T-helper 1 cell treated with Interleukin-12 subunit alpha and Interleukin-12 subunit beta and Interleukin-4 antibody, amounts not matched to agents 30 μg/mL and 1 μg/mL, for 36 hours (primary cell): ENCODE data around the gene PLIN4.
"Not testable (repeated sequence)": the region's sequence is repeated elsewhere in the genome, so short reads cannot be mapped to it uniquely, and the experiment has no call there.

Experiments
- H3K27ac Mint-ChIP-seq: one replicate; pipeline ENCODE4 v1.8.0; 2021; ENCODE audit warnings: mild to moderate bottlenecking, mixed read lengths
- H3K27me3 Mint-ChIP-seq: one replicate; pipeline ENCODE4 v1.8.0; 2021; ENCODE audit warnings: low read depth, mixed read lengths
- H3K36me3 Mint-ChIP-seq: one replicate; pipeline ENCODE4 v1.8.0; 2021; ENCODE audit warnings: low read depth, mixed read lengths
- H3K4me1 Mint-ChIP-seq: one replicate; pipeline ENCODE4 v1.8.0; 2021; ENCODE audit warnings: low read depth, mixed read lengths
- H3K4me3 Mint-ChIP-seq: one replicate; pipeline ENCODE4 v1.8.0; 2021; ENCODE audit warnings: mild to moderate bottlenecking, moderate library complexity, mixed read lengths
- H3K9me3 Mint-ChIP-seq: one replicate; pipeline ENCODE4 v1.8.0; 2021; ENCODE audit warnings: mixed read lengths

Gene PLIN4

GRCh38 chr19:4553775-4554174 is 35.5 kb upstream of the PLIN4 start:
- Mint-ChIP-seq H3K9me3 (no peaks in the 10 kb centered on the region), H3K27me3 (no peaks in the 10 kb centered on the region), H3K4me1 (no peaks in the 10 kb centered on the region), H3K36me3 (no peaks in the 10 kb centered on the region), H3K4me3 (no peak overlapping the region), H3K27ac (no peak overlapping the region)

GRCh38 chr19:4553092-4553695 is 34.9 kb upstream of the PLIN4 start:
- no peaks in the 10 kb centered on the region for H3K27me3 Mint-ChIP-seq
- H3K9me3 Mint-ChIP-seq, result no peaks in the 10 kb centered on the region
- H3K4me3 Mint-ChIP-seq, result no peak overlapping the region

GRCh38 chr19:4552525-4552819 is 34.2 kb upstream of the PLIN4 start:
- Mint-ChIP-seq H3K4me1 (no peaks in the 10 kb centered on the region), H3K36me3 (no peaks in the 10 kb centered on the region), H3K27me3 (no peaks in the 10 kb centered on the region), H3K4me3 (no peak overlapping the region), H3K27ac (no peak overlapping the region), H3K9me3 (no peaks in the 10 kb centered on the region)

More at GRCh38 chr19:4553092-4553695, 34.9 kb upstream of the PLIN4 start:
- Mint-ChIP-seq H3K4me1 (no peaks in the 10 kb centered on the region), H3K27ac (no peak overlapping the region), H3K36me3 (no peaks in the 10 kb centered on the region)

- no peaks in the 10 kb centered on the region for H3K9me3 Mint-ChIP-seq
- H3K27me3 Mint-ChIP-seq, result no peaks in the 10 kb centered on the region
- H3K4me3 Mint-ChIP-seq, result no peak overlapping the region
- H3K36me3 Mint-ChIP-seq, result no peaks in the 10 kb centered on the region
- no peak overlapping the region for H3K27ac Mint-ChIP-seq
- H3K4me1 Mint-ChIP-seq, result no peaks in the 10 kb centered on the region
Observed at GRCh38 chr19:4550479-4551050, 32.3 kb upstream of the PLIN4 start.

- H3K4me1 Mint-ChIP-seq, result no peaks in the 10 kb centered on the region
- no peak overlapping the region for H3K4me3 Mint-ChIP-seq
- H3K27ac Mint-ChIP-seq, result no peak overlapping the region
- no peaks in the 10 kb centered on the region for H3K36me3 Mint-ChIP-seq
- no peaks in the 10 kb centered on the region for H3K27me3 Mint-ChIP-seq
- H3K9me3 Mint-ChIP-seq, result no peaks in the 10 kb centered on the region
Observed at GRCh38 chr19:4550018-4550417, 31.7 kb upstream of the PLIN4 start.

- H3K4me1 Mint-ChIP-seq, result no peaks in the 10 kb centered on the region
- H3K4me3 Mint-ChIP-seq, result no peak overlapping the region
- no peak overlapping the region for H3K27ac Mint-ChIP-seq
- H3K36me3 Mint-ChIP-seq, result no peaks in the 10 kb centered on the region
- H3K9me3 Mint-ChIP-seq, result no peaks in the 10 kb centered on the region
- no peaks in the 10 kb centered on the region for H3K27me3 Mint-ChIP-seq
Observed at GRCh38 chr19:4548238-4548584, 29.9 kb upstream of the PLIN4 start.

- H3K4me3 Mint-ChIP-seq, result no peak overlapping the region
- no peaks in the 10 kb centered on the region for H3K4me1 Mint-ChIP-seq
- no peak overlapping the region for H3K27ac Mint-ChIP-seq
- no peaks in the 10 kb centered on the region for H3K9me3 Mint-ChIP-seq
- no peaks in the 10 kb centered on the region for H3K36me3 Mint-ChIP-seq
- H3K27me3 Mint-ChIP-seq, result no peaks in the 10 kb centered on the region
Observed at GRCh38 chr19:4547303-4548237, 29.3 kb upstream of the PLIN4 start.

- no peaks in the 10 kb centered on the region for H3K36me3 Mint-ChIP-seq
- peaks cover 6% of the 10 kb centered on the region for H3K4me1 Mint-ChIP-seq
- H3K27ac Mint-ChIP-seq, result no peak overlapping the region
- H3K27me3 Mint-ChIP-seq, result no peaks in the 10 kb centered on the region
- H3K9me3 Mint-ChIP-seq, result no peaks in the 10 kb centered on the region
- no peak overlapping the region for H3K4me3 Mint-ChIP-seq
Observed at GRCh38 chr19:4543842-4544647, 25.8 kb upstream of the PLIN4 start.

GRCh38 chr19:4542896-4543841 is 24.9 kb upstream of the PLIN4 start:
- Mint-ChIP-seq H3K4me1 (peaks cover 6% of the 10 kb centered on the region), H3K4me3 (no peak overlapping the region), H3K27ac (no peak overlapping the region), H3K27me3 (no peaks in the 10 kb centered on the region), H3K9me3 (no peaks in the 10 kb centered on the region), H3K36me3 (no peaks in the 10 kb centered on the region)

GRCh38 chr19:4541806-4542145 is 23.5 kb upstream of the PLIN4 start:
- H3K4me1 Mint-ChIP-seq, H3K27ac Mint-ChIP-seq, H3K27me3 Mint-ChIP-seq, H3K9me3 Mint-ChIP-seq, H3K36me3 Mint-ChIP-seq, H3K4me3 Mint-ChIP-seq: not testable (repeated sequence)

- Mint-ChIP-seq H3K4me1 (peaks cover 6% of the 10 kb centered on the region), H3K27me3 (no peaks in the 10 kb centered on the region), H3K36me3 (no peaks in the 10 kb centered on the region), H3K4me3 (no peak overlapping the region), H3K9me3 (no peaks in the 10 kb centered on the region), H3K27ac (no peak overlapping the region)
Observed at GRCh38 chr19:4541114-4541805, 23.0 kb upstream of the PLIN4 start.

GRCh38 chr19:4539693-4540581 is 21.7 kb upstream of the PLIN4 start, which contains the start of gene LRG1:
Gene LRG1 (minus strand): TSS chr19:4540036. CDS start chr19:4540013, 23 bp downstream.
- Mint-ChIP-seq H3K27me3 (peaks cover 4% of the 10 kb centered on the region), H3K4me1 (peaks cover 6% of the 10 kb centered on the region), H3K4me3 (peak within 1 kb of the TSS; percentile 50), H3K9me3 (no peaks in the 10 kb centered on the region), H3K36me3 (no peaks in the 10 kb centered on the region), H3K27ac (peak within 1 kb of the TSS; percentile 27)
